ENCODE measurements around the gene TRAIP. TPM values are rescaled to one million over a fixed set of nuclear protein-coding genes. Genes with fewer than 3 reads are reported as not detected.

TRAIP gene, protein sequence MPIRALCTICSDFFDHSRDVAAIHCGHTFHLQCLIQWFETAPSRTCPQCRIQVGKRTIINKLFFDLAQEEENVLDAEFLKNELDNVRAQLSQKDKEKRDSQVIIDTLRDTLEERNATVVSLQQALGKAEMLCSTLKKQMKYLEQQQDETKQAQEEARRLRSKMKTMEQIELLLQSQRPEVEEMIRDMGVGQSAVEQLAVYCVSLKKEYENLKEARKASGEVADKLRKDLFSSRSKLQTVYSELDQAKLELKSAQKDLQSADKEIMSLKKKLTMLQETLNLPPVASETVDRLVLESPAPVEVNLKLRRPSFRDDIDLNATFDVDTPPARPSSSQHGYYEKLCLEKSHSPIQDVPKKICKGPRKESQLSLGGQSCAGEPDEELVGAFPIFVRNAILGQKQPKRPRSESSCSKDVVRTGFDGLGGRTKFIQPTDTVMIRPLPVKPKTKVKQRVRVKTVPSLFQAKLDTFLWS
- total RNA-seq, result 20.6 and 25.1 TPM in 2 replicates

GRCh38 chr3:49856181-49857005 lies at the start of gene TRAIP:
TSS of gene TRAIP (minus strand) at chr3:49856564. CDS start at chr3:49856453, 111 bp downstream.
- intact Hi-C loops (cut with micrococcal nuclease), result loop anchor here (1.0 to 5.0 kb wide), 13 partner anchors 50 to 690 kb away; partner anchors contain the start of genes AMIGO3, APEH, CCDC71 and HYAL3

GRCh38 chr3:49904448-49904847 lies 48.1 kb upstream of the TRAIP start:
- intact Hi-C loops (cut with micrococcal nuclease), result loop anchor here (5.0 kb wide), 3 partner anchors 117 to 432 kb away; partner anchors contain the start of genes DAG1, GMPPB and IP6K1

- intact Hi-C loops (cut with micrococcal nuclease), result loop anchor here (1.0 to 5.0 kb wide), 5 partner anchors 26 to 431 kb away; partner anchors contain the start of genes DAG1, GMPPB, IP6K1 and MON1A
These were observed 47.4 kb upstream of the TRAIP start, which contains the start of gene MST1R for GRCh38 chr3:49903451-49904424. TSS of gene MST1R (minus strand) at chr3:49903873. CDS start at chr3:49903609, 264 bp downstream.

DNA sequence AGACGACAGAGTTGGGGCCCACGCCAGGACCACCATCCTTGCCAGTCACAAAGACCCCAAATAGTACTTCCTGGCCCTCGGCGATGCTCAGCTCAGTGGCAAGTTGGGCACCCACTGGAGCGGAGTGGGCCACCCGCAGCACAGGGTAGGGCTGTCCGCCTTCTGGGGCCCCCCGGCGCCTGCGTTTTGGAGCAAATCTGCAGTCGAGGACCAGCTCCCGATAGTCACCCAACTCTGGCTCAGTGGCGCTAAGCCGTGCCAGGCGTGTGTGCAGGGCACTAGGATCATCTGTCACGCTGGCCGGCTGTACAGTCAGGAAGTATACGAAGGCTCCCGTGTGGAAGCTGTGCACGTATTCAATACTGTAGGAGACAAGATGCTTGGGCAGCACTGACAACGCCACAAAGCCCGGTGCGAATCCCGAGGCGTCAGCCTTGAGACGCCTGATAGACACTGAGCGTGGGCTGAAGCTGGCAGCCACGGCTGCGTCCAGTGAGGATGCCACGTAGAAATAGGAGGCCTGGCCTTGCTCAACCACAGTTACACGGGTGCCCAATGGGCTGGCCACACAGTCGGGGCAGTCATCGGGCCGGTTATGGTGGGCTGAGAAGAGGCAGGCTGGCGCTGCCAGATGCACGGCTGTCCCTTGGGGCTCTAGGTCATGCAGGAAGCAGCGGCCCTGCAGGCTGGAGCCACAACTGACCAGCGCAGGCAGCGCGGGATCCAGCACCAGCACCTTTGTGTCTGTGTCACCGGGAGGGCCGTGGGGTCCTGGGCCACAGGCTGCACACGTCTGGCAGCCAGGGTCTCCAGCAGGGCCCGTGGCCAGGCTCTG lies 46.4 kb upstream of the TRAIP start:
- intact Hi-C loops (cut with micrococcal nuclease), result loop anchor here (1.0 to 5.0 kb wide), 5 partner anchors 27 to 430 kb away; partner anchors contain the start of genes DAG1, GMPPB, IP6K1 and MON1A

GRCh38 chr3:49901366-49902339 lies 45.3 kb upstream of the TRAIP start:
- intact Hi-C loops (cut with micrococcal nuclease), result loop anchor here (5.0 kb wide), 3 partner anchors 114 to 429 kb away; partner anchors contain the start of genes DAG1, GMPPB and IP6K1

- intact Hi-C loops (cut with micrococcal nuclease), result loop anchor here (5.0 kb wide), 3 partner anchors 113 to 428 kb away; partner anchors contain the start of genes DAG1, GMPPB and IP6K1
These were observed 44.3 kb upstream of the TRAIP start for GRCh38 chr3:49900491-49901153.

GRCh38 chr3:49899815-49900214 lies 43.5 kb upstream of the TRAIP start:
- intact Hi-C loops (cut with micrococcal nuclease), result loop anchor here (5.0 kb wide), 3 partner anchors 113 to 428 kb away; partner anchors contain the start of genes DAG1, GMPPB and IP6K1

GRCh38 chr3:49898991-49899390 lies 42.6 kb upstream of the TRAIP start:
- intact Hi-C loops (cut with micrococcal nuclease), result no loop called here

DNA sequence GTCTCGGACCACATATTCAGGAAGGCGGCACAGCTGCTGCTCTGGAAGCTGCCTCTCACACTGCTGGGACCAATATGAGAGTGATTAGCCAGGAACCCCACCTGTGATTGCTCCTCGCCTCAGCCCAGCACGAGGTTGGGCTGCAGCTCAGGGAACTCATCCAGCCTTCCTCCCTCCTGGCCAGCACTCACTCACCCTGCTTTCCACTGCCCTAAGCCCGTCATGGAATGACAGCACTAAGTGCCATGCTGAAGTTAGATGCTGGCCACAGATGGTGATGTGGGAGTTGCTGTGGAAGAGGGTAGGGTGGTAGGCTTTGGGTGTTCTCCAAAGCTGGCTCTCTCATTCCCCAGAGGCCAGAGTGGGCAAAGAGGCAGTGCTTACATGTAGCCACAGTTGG lies 40.0 kb upstream of the TRAIP start:
- intact Hi-C loops (cut with micrococcal nuclease), result no loop called here

DNA sequence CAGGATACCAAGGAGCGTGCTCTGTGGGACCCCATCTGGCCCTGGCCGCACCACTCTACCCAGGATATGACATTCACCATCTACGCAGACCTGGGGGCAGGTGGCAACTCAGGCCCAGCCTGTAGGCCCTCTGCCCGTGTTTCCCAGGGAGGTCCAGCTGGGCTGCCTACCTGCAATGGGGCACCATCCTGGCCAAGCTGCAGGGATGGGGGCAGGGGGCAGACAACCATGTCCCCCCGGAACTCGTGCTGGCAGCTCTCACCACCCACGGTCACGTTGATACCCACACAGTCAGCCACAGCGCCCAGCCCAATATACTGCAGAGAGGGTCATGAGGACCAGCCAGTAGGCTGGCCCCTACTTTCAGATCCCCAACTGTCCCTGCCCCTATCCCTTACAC lies 39.4 kb upstream of the TRAIP start:
- intact Hi-C loops (cut with micrococcal nuclease), result no loop called here

GRCh38 chr3:49889296-49889695 lies 32.9 kb upstream of the TRAIP start:
- intact Hi-C loops (cut with micrococcal nuclease), result no loop called here

- intact Hi-C loops (cut with micrococcal nuclease), result no loop called here
These were observed 30.5 kb upstream of the TRAIP start for GRCh38 chr3:49886922-49887265.

DNA sequence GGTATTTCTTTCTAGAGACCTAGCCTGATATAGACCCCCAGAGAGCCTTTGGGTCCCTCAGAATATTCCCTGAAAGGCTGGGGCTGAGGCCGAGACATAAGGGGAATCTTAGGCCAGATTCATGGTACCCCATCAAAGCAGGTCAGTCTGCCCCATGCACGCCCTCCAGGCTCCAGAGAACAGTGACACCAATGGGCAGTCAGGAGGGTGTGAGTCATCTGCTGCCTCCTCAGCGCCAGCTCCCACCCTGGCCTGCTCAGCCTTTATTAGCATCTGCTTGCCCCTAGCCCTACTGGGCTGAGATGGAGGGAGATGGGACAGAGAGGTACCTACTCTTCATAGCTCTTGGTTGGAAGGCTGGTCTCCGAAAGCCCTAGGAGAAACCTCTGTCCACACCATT lies 27.6 kb upstream of the TRAIP start:
- intact Hi-C loops (cut with micrococcal nuclease), result no loop called here

GRCh38 chr3:49882166-49882565 lies 25.8 kb upstream of the TRAIP start:
- intact Hi-C loops (cut with micrococcal nuclease), result no loop called here

DNA sequence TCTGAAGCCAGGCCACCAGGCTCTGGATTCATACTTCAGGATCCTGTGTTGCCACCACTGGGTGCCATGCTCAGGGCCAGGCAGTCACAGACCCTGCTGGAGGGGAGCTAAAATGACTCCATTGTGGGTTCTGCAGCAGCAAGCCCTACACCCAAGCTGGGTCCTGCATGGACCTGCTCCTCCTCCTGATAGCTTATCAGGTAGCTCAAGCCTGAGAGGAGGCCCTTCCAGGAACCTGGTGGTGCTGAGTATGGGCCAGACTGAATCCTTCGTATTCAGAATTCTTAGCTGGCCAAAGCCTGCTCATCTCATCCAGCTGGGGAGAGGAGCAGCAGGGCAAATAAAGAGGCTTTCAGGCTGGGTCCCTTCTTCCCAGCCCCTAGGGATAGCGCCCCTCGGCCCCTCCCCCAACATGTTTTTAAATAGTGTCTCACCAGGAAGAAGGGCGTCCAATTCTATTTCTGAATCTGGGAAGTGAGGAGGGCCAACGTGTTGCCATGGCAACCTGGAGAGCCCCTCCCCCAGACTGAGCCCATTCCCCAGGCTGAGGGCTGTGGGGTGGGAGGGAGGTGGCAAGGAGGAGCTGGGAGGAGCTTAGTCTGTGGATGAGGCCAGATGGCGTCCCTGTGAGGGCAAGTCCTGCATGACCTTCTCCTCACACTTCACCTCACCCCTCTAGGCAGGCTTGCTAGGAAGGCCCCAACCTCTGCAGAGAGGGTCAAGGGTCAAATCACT lies 24.4 kb upstream of the TRAIP start:
- intact Hi-C loops (cut with micrococcal nuclease), result no loop called here

DNA sequence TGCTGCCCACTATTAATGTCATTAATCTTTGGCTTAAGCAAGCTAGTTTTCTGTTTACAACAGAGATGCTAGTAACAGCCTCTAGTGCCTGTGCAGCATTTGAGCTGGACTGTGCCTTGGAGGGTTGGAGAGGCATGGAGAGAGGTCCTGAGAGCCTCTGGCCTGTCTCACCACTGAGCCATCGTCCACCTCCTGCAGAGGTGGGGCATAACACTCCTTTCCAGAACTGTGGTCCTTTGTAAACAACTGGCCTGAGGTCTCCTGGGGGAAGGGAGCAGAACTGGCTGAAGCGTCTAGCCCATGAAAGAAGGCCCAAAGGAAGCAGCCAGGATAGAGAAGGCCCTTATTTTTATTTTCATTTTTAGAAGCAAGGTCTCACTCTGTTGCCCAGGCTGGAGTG lies 23.4 kb upstream of the TRAIP start:
- intact Hi-C loops (cut with micrococcal nuclease), result no loop called here

DNA sequence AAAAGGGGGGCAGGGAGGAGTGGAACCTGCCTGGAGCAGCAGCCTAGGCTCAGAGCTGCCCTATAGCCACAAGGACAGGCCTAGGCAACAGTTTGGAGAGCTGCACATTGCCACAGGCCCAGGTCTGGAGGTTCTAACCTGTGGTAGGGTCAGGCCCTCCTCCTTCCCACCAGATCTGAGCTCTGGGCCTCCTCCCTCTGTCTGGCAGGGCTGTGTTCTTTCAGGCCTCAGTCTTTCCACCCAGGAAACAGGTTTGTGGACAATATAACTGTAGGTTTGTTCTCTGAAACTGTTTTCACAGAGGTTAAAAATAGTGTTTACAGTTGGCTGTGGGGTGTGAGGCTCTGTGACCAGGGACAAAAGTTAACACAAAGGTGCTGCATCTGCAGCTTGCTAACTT lies 22.3 kb upstream of the TRAIP start:
- intact Hi-C loops (cut with micrococcal nuclease), result no loop called here

Data from T-helper 1 cell treated with Interleukin-12 subunit alpha and Interleukin-12 subunit beta and Interleukin-4 antibody, amounts not matched to agents 30 ng/mL and 1 ng/mL, for 36 hours (primary cell).